ENCODE data around the gene PDS5B. TPM values are rescaled to one million over a fixed set of nuclear protein-coding genes. Genes with fewer than 3 reads are reported as not detected.

Gene PDS5B
- total and polyA plus RNA-seq, 2 of the 8 experiments (the other 6 are each of a cell fraction or from before 2014, with no cell fraction given): 5.5 to 54.6 TPM

DNA sequence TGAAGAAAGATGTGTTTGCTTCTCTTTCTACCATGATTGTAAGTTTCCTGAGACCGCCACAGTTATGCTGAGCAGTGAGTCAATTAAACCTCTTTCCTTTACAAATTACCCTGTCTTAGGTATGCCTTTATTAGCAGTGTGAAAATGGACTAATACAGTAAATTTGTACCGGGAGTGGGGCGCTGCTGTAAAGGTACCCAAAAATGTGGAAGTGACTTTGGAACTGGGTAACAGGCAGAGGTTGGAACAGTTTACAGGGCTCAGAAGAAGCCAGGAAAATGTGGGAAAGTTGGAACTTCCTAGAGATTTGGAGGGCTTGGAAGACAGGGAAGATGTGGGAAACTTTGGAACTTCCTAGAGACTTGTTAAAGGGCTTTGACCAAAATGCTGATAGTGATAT, 9.2 kb upstream of the PDS5B start:
- Histone ChIP-seq H2AFZ (ENCODE audit: low read length) (no peak overlapping the region), H2BK15ac (ENCODE audit: low read length) (no peak overlapping the region), H3K9me3 (ENCODE audit: insufficient read depth in 2 of 2, low read depth in 1 of 2, low read length in 1 of 2) (peaks cover 12 to 13% of the 10 kb centered on the region in 2 experiments), H4K20me1 (replicated peaks in 1 of 2; ENCODE audit: control insufficient read depth in 1 of 2, insufficient read depth in 2 of 2, low read length in 2 of 2) (no peaks in the 10 kb centered on the region), H3K56ac (replicated peaks; ENCODE audit: insufficient read length, low read depth, low read length) (no peak overlapping the region), H3K79me1 (ENCODE audit: low read depth, low read length) (no peaks in the 10 kb centered on the region), H2BK120ac (replicated peaks; ENCODE audit: low read depth, low read length) (no peak overlapping the region), H3K18ac (ENCODE audit: extremely low read depth, low read length) (no peak overlapping the region), H3K9ac (replicated peaks in 1 of 4; ENCODE audit: extremely low read depth in 1 of 4, low read depth in 3 of 4, low read length in 3 of 4) (no peak overlapping the region), H3K4me3 (ENCODE audit: extremely low read depth in 1 of 4, insufficient read depth in 2 of 4, low read depth in 3 of 4, low read length in 4 of 4) (no peak overlapping the region), H3K4me1 (replicated peaks in 1 of 4; ENCODE audit: control insufficient read depth in 3 of 4, insufficient read depth in 4 of 4, low read length in 3 of 4) (no peaks in the 10 kb centered on the region), H3K27me3 (replicated peaks in 1 of 4; ENCODE audit: control insufficient read depth in 3 of 4, extremely low read depth in 1 of 4, insufficient read depth in 3 of 4, low read length in 3 of 4) (no peaks in the 10 kb centered on the region), H3K23me2 (ENCODE audit: low read depth, low read length) (no peaks in the 10 kb centered on the region), H3K14ac (ENCODE audit: insufficient read length) (no peak overlapping the region), H4K5ac (ENCODE audit: insufficient read length, low read depth, low read length) (no peak overlapping the region), H4K8ac (ENCODE audit: extremely low read depth, insufficient read depth, low read length) (no peak overlapping the region), H3K23ac (ENCODE audit: insufficient read length) (no peak overlapping the region), H3K79me2 (ENCODE audit: control insufficient read depth in 1 of 2, insufficient read depth in 2 of 2, low read length in 2 of 2) (no peaks in the 10 kb centered on the region), H2BK12ac (ENCODE audit: low read depth, low read length) (no peak overlapping the region), H3K36me3 (ENCODE audit: control insufficient read depth in 2 of 4, insufficient read depth in 4 of 4, low read length in 3 of 4) (no peaks in the 10 kb centered on the region), H3K4me2 (ENCODE audit: insufficient read depth in 1 of 2, low read depth in 2 of 2, low read length in 2 of 2) (no peak overlapping the region), H2BK5ac (ENCODE audit: low read depth, low read length) (no peak overlapping the region), H2AK5ac (ENCODE audit: low read depth, low read length) (no peak overlapping the region), H3K27ac (ENCODE audit: low read depth, low read length) (no peak overlapping the region), H4K91ac (replicated peaks; ENCODE audit: insufficient read length, low read length) (no peak overlapping the region), H3K4ac (replicated peaks; ENCODE audit: insufficient read length, low read depth, low read length) (no peak overlapping the region), H2BK20ac (ENCODE audit: low read length) (no peak overlapping the region)
- no peak for DNase-seq (ENCODE audit: low read depth in 1 of 2, low spot score in 2 of 2)
- TF ChIP-seq YY1 (IDR thresholded peaks at IDR 0.05; ENCODE audit: low read depth, low read length): no peak
- no peak for TF ChIP-seq CBX8 (IDR thresholded peaks at IDR 0.05; ENCODE audit: borderline replicate concordance, low read depth, low read length)
- TF ChIP-seq POLR2A (IDR thresholded peaks at IDR 0.05; ENCODE audit: control extremely low read depth in 1 of 2, low read depth in 2 of 2, low read length in 2 of 2): no peak
- TF ChIP-seq TEAD4 (IDR thresholded peaks at IDR 0.05; ENCODE audit: low read depth, low read length): no peak
- TF ChIP-seq E2F6 (IDR thresholded peaks at IDR 0.05): no peak
- no peak for TF ChIP-seq BACH1 (IDR thresholded peaks at IDR 0.05; ENCODE audit: low read length)
- no peak for TF ChIP-seq SP4 (IDR thresholded peaks at IDR 0.05; ENCODE audit: low read length)
- TF ChIP-seq HDAC2 (IDR thresholded peaks at IDR 0.05; ENCODE audit: borderline replicate concordance in 1 of 2, low read depth in 2 of 2, low read length in 2 of 2): no peak
- TF ChIP-seq SRF (IDR thresholded peaks at IDR 0.05; ENCODE audit: low read depth, low read length): no peak
- no peak for TF ChIP-seq TAF7 (optimal IDR thresholded peaks at IDR 0.05; ENCODE audit: borderline replicate concordance, low read depth, low read length)
- POLR2A ChIA-PET (ENCODE audit: partially characterized antibody): no interaction called here
- FAIRE-seq: no peak
- CTCF ChIA-PET (ENCODE audit: partially characterized antibody): no interaction called here
- 93% methylated on average over 3 of the region's 3 CpGs; no CpG with 5 or more reads in 1 of the 2 experiments for WGBS, 2 experiments (ENCODE audit: extremely low coverage in 1 of 2, insufficient coverage in 1 of 2, insufficient read length in 1 of 2, insufficient replicate concordance in 2 of 2, low coverage in 1 of 2, low lambda C conversion rate in 2 of 2, missing lambda C conversion rate in 1 of 2)

Data from H1 (cell line).